SK-N-MC (cell line): Measurements from ENCODE around the gene PPM1L.

Experiments
- EZH2 ChIP-seq: fragments of 200-600 bp; sonication (generic); IDR thresholded peaks from one replicate; pipeline ENCODE4 v1.6.1; 2017; ENCODE audit warnings: antibody characterized with exemption
- FOXP2 ChIP-seq: optimal IDR thresholded peaks from 2 replicates; pipeline ENCODE3; 2011; ENCODE audit warnings: mild to moderate bottlenecking, moderate library complexity; ENCODE audit not compliant: insufficient read depth; ENCODE audit errors: extremely low read length, control extremely low read depth
- POLR2AphosphoS5 ChIP-seq: IDR thresholded peaks from 2 replicates; pipeline ENCODE4 v1.6.1; 2012; ENCODE audit warnings: mild to moderate bottlenecking, low read depth, low read length, borderline replicate concordance

- TF ChIP-seq POLR2AphosphoS5, result no peak
- no peak for TF ChIP-seq EZH2
- no peak for TF ChIP-seq FOXP2
These were observed 7.2 kb upstream of the PPM1L start for GRCh38 chr3:160748787-160749186.
